Lower leg skin (tissue), 4 donors: Measurements from ENCODE around the gene HMGN3. TPM values are rescaled to one million over a fixed set of nuclear protein-coding genes. Genes with fewer than 3 reads are reported as not detected.

Experiments
- DNase-seq, 2 donors: peaks; one replicate each; pipeline ENCODE4 v3.0.0-alpha.2; 2019; ENCODE audit warnings: low spot score in 2 of 2
- H3K4me3 ChIP-seq: fragments of 200-600 bp; sonication (generic); 2 replicates; pipeline ENCODE4 v1.5.1; 2017; ENCODE audit warnings: mild to moderate bottlenecking, low read depth; ENCODE audit not compliant: poor library complexity, severe bottlenecking
- POLR2A ChIP-seq, 2 donors: fragments of 450-650 bp; IDR thresholded peaks; one replicate each; pipeline ENCODE4 v1.6.1; 2016 to 2017; ENCODE audit warnings: antibody characterized with exemption in 2 of 2, mild to moderate bottlenecking in 1 of 2, moderate library complexity in 1 of 2
- WGBS, 2 donors: methylation state at CpG; one replicate each; pipeline ENCODE4 v1.1.5; 2018; 5-methylcytosine and 5-hydroxymethylcytosine counted together
- intact Hi-C: fragments of 100-400 bp; cut with DNase I; formaldehyde crosslinking; loops from one replicate; pipeline ENCODE4 v1.15.0; 2023; ENCODE audit warnings: low total_unique reads
- total RNA-seq, 4 donors: library from RNA; depleted of rRNA; stranded (reverse); fragments of >200 nt; gene quantifications; one replicate each; pipeline ENCODE4 v1.1.0, GENCODE V29; 2016
- TF ChIP-seq, protein P1 (sequence below), 3 donors: fragments of 450-650 bp; IDR thresholded peaks; one replicate each; pipeline ENCODE4 v1.5.1; 2016; ENCODE audit warnings: antibody characterized with exemption in 3 of 3, mild to moderate bottlenecking in 3 of 3, moderate library complexity in 2 of 3

Gene HMGN3
- total RNA-seq, 4 donors from 2014 or later, result 10.8 to 38.3 (median 21.4) TPM

DNA sequence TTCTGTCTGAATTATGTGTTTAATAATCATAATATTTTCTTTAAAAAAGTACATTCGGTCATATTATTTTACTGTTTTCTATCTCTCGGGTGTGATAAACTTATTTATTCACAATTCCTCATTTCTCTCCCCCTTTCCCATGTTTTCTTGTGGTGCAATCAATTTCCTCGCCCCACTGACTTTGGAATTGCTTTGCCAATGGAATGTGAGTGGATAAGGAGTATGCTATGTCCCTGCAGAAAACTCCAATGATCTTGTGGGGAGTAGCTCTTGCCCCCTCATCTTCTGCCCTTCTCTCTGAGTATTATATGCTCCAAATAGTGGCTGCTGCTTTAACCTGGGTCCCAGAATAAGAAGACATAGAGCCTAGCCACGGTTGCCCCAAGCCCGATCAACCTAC lies 64.1 kb downstream of the HMGN3 start:
- DNase-seq, result no peak
- no peak overlapping the region for H3K4me3 ChIP-seq
- TF ChIP-seq POLR2A (IDR thresholded peaks at IDR 0.05), result no peak
- TF ChIP-seq, protein P1, sequence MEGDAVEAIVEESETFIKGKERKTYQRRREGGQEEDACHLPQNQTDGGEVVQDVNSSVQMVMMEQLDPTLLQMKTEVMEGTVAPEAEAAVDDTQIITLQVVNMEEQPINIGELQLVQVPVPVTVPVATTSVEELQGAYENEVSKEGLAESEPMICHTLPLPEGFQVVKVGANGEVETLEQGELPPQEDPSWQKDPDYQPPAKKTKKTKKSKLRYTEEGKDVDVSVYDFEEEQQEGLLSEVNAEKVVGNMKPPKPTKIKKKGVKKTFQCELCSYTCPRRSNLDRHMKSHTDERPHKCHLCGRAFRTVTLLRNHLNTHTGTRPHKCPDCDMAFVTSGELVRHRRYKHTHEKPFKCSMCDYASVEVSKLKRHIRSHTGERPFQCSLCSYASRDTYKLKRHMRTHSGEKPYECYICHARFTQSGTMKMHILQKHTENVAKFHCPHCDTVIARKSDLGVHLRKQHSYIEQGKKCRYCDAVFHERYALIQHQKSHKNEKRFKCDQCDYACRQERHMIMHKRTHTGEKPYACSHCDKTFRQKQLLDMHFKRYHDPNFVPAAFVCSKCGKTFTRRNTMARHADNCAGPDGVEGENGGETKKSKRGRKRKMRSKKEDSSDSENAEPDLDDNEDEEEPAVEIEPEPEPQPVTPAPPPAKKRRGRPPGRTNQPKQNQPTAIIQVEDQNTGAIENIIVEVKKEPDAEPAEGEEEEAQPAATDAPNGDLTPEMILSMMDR (IDR thresholded peaks at IDR 0.05), result no peak
- intact Hi-C loops, result no loop called here
- WGBS, 2 donors, result 82 to 86% methylated on average over 5 of the region's 5 CpGs

DNA sequence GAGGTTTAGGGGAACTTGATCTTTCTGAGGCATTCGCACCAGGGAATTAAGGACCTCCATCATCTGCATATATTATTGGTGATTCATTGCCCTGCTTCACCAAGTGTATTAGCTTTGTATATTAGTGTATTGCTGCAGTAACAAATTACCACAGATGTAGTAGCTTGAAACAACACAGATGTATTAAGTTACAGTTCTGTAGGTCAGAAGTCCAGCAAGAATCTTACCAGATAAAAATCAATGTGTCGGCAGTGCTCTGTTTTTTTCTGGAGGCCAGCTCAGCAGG lies 65.8 kb downstream of the HMGN3 start:
- TF ChIP-seq POLR2A (IDR thresholded peaks at IDR 0.05), result no peak
- TF ChIP-seq, protein P1 (IDR thresholded peaks at IDR 0.05), result no peak
- H3K4me3 ChIP-seq, result no peak overlapping the region
- 77 to 82% methylated on average over 2 of the region's 2 CpGs for WGBS, 2 donors
- no peak for DNase-seq
- intact Hi-C loops, result no loop called here

DNA sequence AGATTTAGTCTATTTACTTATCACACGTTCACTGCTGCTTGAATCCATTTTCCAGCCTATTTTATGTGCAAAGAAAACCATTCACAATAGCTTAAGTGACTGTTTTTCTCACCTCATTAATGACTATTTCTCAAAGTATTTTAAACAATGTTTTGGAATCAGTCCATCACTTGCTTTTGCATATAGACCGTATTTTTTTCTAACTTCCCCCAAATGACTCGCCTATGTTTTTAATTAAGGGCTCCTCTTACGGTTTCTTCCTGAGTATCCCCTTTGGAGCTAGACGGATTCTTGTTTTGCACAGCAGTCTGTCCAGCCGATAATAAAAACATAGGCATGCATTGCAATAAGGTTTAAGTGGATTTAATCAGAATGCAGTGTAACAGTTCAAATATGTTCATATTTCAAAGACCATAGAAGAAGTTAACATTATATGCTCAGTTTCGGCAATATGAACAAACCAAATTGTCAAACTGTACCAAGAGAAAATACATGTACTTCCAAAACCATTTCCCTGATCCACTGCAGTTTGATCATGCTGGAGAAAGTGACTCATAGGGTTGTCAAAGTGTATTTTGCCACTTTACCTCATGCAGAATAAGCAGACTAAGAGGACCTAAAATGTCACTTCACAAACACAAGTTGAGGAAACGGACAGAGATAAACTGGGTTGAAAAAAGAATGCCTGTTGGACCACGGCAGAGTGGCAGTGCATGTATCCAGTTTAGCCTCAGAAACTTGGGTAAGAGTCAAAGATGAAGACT lies 66.4 kb downstream of the HMGN3 start:
- TF ChIP-seq, protein P1 (IDR thresholded peaks at IDR 0.05), result no peak
- TF ChIP-seq POLR2A (IDR thresholded peaks at IDR 0.05), result no peak
- no peak overlapping the region for H3K4me3 ChIP-seq
- DNase-seq, result no peak
- 48 to 51% methylated on average over 9 of the region's 9 CpGs for WGBS, 2 donors
- intact Hi-C loops, result no loop called here

DNA sequence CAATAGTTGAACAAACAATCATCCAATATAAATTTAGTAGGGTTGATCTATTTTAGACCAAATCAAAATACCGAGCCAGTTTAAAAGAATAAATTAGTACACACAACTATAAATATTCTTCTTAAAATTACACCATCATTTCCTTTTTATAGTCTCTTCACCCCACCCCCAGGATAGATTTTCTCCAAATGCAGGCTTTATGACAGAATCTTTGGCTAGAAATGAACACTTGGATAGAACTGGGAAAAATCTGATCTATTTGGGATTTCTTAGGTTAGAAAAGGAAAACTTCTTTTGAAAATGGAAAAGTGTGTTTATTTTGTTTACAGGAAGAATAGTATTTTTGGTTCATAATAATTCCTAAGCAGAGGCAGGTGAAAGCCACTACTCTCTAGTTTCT lies 74.6 kb downstream of the HMGN3 start:
- H3K4me3 ChIP-seq, result no peak overlapping the region
- TF ChIP-seq POLR2A (IDR thresholded peaks at IDR 0.05), result no peak
- TF ChIP-seq, protein P1 (IDR thresholded peaks at IDR 0.05), result no peak
- intact Hi-C loops, result no loop called here
- DNase-seq, result no peak
- WGBS, 2 donors, result 45 to 46% methylated on average over 1 of the region's 1 CpG

DNA sequence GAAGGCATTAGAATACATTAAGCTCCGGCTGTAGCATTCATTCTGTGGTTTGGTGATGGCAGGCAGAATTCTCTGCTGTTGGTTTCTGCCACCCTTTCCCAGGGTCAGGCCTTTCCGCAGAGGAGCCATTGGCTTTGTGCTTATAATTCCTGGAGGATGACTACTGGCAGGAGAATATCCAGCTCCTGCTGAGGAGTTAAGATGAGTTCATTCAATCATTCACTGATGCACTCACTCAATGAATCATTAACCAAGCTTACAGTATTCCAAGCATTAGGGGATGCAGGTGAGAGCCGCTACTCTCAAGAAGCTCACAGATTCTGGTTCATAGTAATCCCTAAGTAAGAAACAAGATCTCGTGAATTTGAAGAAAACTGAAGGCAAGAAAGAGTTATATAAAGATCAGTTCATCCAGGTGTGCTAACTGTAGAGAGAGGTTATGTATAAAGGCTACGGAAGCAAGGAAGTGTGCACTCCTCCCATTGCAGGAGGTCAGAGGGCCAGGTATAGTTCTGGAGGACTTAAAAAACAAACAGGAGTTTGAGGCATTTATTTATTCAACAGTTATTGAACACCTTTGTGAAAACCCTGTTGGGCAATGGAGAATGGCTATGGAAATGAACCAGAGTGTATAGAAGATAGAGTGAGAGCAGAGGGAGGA lies 75.5 kb downstream of the HMGN3 start:
- WGBS, 2 donors, result 90 to 93% methylated on average over 5 of the region's 5 CpGs
- H3K4me3 ChIP-seq, result no peak overlapping the region
- intact Hi-C loops, result no loop called here
- no peak for DNase-seq
- TF ChIP-seq POLR2A (IDR thresholded peaks at IDR 0.05), result no peak
- TF ChIP-seq, protein P1 (IDR thresholded peaks at IDR 0.05), result no peak
